ENCODE measurements around the gene LDLRAD1. TPM values are rescaled to one million over a fixed set of nuclear protein-coding genes. Genes with fewer than 3 reads are reported as not detected.

LDLRAD1 gene
- total and polyA plus RNA-seq, 2 of the 13 experiments (the other 11 are each of a cell fraction or from before 2014, with no cell fraction given), result 2.5 to 14.0 TPM

DNA sequence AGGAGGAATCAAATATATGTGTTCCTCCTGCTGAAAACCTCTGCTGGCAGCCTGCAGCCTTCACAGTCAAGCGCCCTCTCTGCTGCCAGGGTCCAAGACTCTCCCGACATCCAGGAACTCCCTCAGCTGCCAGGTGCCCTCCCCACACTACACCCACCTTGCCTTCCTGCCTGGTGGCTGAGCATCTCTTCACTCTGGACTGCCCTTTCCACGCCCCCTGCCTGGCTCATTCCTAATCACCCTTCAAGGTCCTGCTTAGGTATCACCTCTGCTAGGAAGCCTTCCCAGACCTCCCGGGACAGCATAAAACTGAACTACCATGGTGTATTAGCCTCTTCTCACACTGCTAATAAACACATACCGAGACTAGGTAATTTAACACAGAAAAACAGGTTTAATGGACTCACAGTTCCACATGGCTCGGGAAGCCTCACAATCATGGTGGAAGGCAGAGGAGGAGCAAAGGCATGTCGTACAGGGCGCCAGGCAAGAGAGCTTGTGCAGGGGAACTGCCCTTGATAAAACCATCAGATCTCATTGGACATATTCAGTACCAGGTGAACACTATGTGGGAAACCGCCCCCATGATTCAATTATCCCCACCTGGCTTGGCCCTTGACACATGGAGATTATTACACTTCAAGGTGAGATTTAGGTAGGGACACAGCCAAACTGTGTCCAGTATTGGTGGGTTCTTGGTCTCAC lies 15.3 kb downstream of the LDLRAD1 start:
- 69% methylated on average over 8 of the region's 9 CpGs for WGBS (ENCODE audit: low lambda C conversion rate)
- H3K36me3 ChIP-seq (replicated peaks in 1 of 2; ENCODE audit: control insufficient read depth in 1 of 2, insufficient read depth in 2 of 2, low read length in 2 of 2), result no peaks in the 10 kb centered on the region
- no peak for DNase-seq (ENCODE audit: low spot score)
- intact Hi-C loops (cut with micrococcal nuclease; ENCODE audit: unreplicated experiment) (no loop called here), in situ Hi-C loops (cut with HindIII; ENCODE audit: extremely low pct_ligation_motif_present, low pct_unique_long_range_greater_than_20kb) (no loop called here)
- no peak for TF ChIP-seq NPAS2 (CRISPR knock-in tag; IDR thresholded peaks at IDR 0.05; ENCODE audit: borderline replicate concordance)
- H3K27me3 ChIP-seq (ENCODE audit: control insufficient read depth in 1 of 2, insufficient read depth in 2 of 2, low read length in 2 of 2), result no peaks in the 10 kb centered on the region
- H3K4me2 ChIP-seq (ENCODE audit: low read depth, low read length), result no peak overlapping the region
- peaks cover 26% of the 10 kb centered on the region for H3K4me1 ChIP-seq (ENCODE audit: insufficient read depth, low read length)
- H3K9ac ChIP-seq (ENCODE audit: insufficient read depth, low read depth, low read length), result no peak overlapping the region
- FAIRE-seq, result no peak
- H3K4me3 ChIP-seq (replicated peaks in 1 of 3; ENCODE audit: insufficient read depth in 1 of 3, low read depth in 2 of 3, low read length in 3 of 3), result no peak overlapping the region
- no peaks in the 10 kb centered on the region for H3K9me3 ChIP-seq (ENCODE audit: low read length)
- H3K79me2 ChIP-seq (ENCODE audit: insufficient read depth, low read length), result no peaks in the 10 kb centered on the region
- no peak overlapping the region for H3K27ac ChIP-seq (ENCODE audit: extremely low read length, insufficient read depth, low read length)
- H2AFZ ChIP-seq (ENCODE audit: low read length), result no peak overlapping the region
- no peak for ATAC-seq
- no TSS peak for BruUV-seq (replicated peaks)
- H4K20me1 ChIP-seq (ENCODE audit: insufficient read depth, low read length), result no peaks in the 10 kb centered on the region
- POLR2A ChIA-PET, result interaction anchor here (1.2 to 1.7 kb wide), 2 partner anchors 11 to 57 kb away, joined by 3 to 4 read pairs; partner anchors contain the start of gene IFT25
- CTCF ChIA-PET (ENCODE audit: low intra/inter-chr PET ratio, low total read pairs), result no interaction called here

- H3K9me3 ChIP-seq (ENCODE audit: low read length), result no peaks in the 10 kb centered on the region
- peaks cover 23% of the 10 kb centered on the region for H3K4me1 ChIP-seq (ENCODE audit: insufficient read depth, low read length)
- BruUV-seq (replicated peaks), result no TSS peak
- WGBS (ENCODE audit: low lambda C conversion rate), result 0% methylated on average over 3 of the region's 3 CpGs
- no peak overlapping the region for H3K9ac ChIP-seq (ENCODE audit: insufficient read depth, low read depth, low read length)
- TF ChIP-seq ZNF644 (CRISPR knock-in tag; IDR thresholded peaks at IDR 0.05; ENCODE audit: low read depth), result no peak
- no peak for TF ChIP-seq TAF1 (CRISPR knock-in tag; IDR thresholded peaks at IDR 0.05)
- TF ChIP-seq, protein P1, sequence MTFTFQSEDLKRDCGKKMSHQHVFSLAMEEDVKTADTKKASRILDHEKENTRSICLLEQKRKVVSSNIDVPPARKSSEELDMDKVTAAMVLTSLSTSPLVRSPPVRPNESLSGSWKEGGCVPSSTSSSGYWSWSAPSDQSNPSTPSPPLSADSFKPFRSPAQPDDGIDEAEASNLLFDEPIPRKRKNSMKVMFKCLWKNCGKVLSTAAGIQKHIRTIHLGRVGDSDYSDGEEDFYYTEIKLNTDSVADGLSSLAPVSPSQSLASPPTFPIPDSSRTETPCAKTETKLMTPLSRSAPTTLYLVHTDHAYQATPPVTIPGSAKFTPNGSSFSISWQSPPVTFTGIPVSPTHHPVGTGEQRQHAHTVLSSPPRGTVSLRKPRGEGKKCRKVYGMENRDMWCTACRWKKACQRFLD (CRISPR knock-in tag; IDR thresholded peaks at IDR 0.05; ENCODE audit: borderline replicate concordance), result no peak
- TF ChIP-seq TBX2 (CRISPR knock-in tag; IDR thresholded peaks at IDR 0.05; ENCODE audit: borderline replicate concordance), result no peak
- TF ChIP-seq ZNF768 (CRISPR knock-in tag; IDR thresholded peaks at IDR 0.05), result no peak
- TF ChIP-seq, protein P2, sequence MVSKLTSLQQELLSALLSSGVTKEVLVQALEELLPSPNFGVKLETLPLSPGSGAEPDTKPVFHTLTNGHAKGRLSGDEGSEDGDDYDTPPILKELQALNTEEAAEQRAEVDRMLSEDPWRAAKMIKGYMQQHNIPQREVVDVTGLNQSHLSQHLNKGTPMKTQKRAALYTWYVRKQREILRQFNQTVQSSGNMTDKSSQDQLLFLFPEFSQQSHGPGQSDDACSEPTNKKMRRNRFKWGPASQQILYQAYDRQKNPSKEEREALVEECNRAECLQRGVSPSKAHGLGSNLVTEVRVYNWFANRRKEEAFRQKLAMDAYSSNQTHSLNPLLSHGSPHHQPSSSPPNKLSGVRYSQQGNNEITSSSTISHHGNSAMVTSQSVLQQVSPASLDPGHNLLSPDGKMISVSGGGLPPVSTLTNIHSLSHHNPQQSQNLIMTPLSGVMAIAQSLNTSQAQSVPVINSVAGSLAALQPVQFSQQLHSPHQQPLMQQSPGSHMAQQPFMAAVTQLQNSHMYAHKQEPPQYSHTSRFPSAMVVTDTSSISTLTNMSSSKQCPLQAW (CRISPR knock-in tag; IDR thresholded peaks at IDR 0.05), result no peak
- TF ChIP-seq PCBP2 (optimal IDR thresholded peaks at IDR 0.05; ENCODE audit: low read depth, low read length, poor library complexity, severe bottlenecking), result no peak
- no peak for TF ChIP-seq BCL6 (CRISPR knock-in tag; IDR thresholded peaks at IDR 0.05)
- no peak for TF ChIP-seq KLF12 (CRISPR knock-in tag; IDR thresholded peaks at IDR 0.05; ENCODE audit: borderline replicate concordance)
- no peak for TF ChIP-seq ZNF432 (CRISPR knock-in tag; IDR thresholded peaks at IDR 0.05; ENCODE audit: borderline replicate concordance)
- TF ChIP-seq, protein P3, sequence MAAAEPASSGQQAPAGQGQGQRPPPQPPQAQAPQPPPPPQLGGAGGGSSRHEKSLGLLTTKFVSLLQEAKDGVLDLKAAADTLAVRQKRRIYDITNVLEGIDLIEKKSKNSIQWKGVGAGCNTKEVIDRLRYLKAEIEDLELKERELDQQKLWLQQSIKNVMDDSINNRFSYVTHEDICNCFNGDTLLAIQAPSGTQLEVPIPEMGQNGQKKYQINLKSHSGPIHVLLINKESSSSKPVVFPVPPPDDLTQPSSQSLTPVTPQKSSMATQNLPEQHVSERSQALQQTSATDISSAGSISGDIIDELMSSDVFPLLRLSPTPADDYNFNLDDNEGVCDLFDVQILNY (CRISPR knock-in tag; conservative IDR thresholded peaks at IDR 0.05), result no peak
- no peak for TF ChIP-seq KAT8 (CRISPR knock-in tag; IDR thresholded peaks at IDR 0.05)
- no peak overlapping the region for H3K27ac ChIP-seq (ENCODE audit: extremely low read length, insufficient read depth, low read length)
- ChIA-PET CTCF (ENCODE audit: low intra/inter-chr PET ratio, low total read pairs) (no interaction called here), POLR2A (interaction anchor here (1.0 kb wide), 1 partner anchor 51 kb away, joined by 4 read pairs; the partner anchor contains the start of gene TMEM59)
- ATAC-seq (peak; percentile 53), DNase-seq (ENCODE audit: low spot score) (peak; percentile 21), FAIRE-seq (no peak)
- H3K79me2 ChIP-seq (ENCODE audit: insufficient read depth, low read length), result no peaks in the 10 kb centered on the region
- in situ Hi-C loops (cut with HindIII; ENCODE audit: extremely low pct_ligation_motif_present, low pct_unique_long_range_greater_than_20kb), result no loop called here
- no peaks in the 10 kb centered on the region for H3K27me3 ChIP-seq (ENCODE audit: control insufficient read depth in 1 of 2, insufficient read depth in 2 of 2, low read length in 2 of 2)
- no peak overlapping the region for H2AFZ ChIP-seq (ENCODE audit: low read length)
- no peaks in the 10 kb centered on the region for H4K20me1 ChIP-seq (ENCODE audit: insufficient read depth, low read length)
- no peaks in the 10 kb centered on the region for H3K36me3 ChIP-seq (replicated peaks in 1 of 2; ENCODE audit: control insufficient read depth in 1 of 2, insufficient read depth in 2 of 2, low read length in 2 of 2)
- peak overlapping the region; percentile 42; the same call in 1 of the 2 replicates for H3K4me2 ChIP-seq (ENCODE audit: low read depth, low read length)
- no peak overlapping the region for H3K4me3 ChIP-seq (replicated peaks in 1 of 3; ENCODE audit: insufficient read depth in 1 of 3, low read depth in 2 of 3, low read length in 3 of 3)
- intact Hi-C loops (cut with micrococcal nuclease; ENCODE audit: unreplicated experiment), result no loop called here
Observed at GRCh38 chr1:54001591-54001990, 16.4 kb downstream of the LDLRAD1 start.

All from HepG2 (cell line).